ENCODE measurements around the gene ZSCAN20.

Gene ZSCAN20

DNA sequence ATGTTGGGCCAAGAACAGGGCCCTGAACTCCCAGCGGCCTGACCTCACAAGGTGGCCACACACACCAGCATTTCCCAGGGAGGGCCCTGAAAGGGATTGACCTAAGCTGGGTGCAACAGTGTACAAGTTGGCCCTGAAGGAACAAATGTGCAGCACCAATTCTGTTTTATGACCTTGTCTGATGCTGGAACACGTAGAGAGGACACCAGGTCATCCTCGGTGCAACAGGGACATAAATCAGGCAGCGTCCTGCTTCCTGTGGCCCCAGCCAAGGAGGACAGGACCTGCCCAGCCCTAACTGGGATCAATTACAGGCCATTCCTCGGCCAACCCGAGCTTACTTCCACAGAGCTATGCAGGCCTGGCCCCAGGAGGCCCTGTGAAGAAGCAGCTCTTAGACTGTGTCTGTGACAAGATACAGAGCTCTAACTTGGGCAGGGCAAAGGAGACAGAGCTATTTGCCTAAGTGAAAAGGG lies 28.7 kb upstream of the ZSCAN20 start:
- peak; percentile 22 for DNase-seq (ENCODE audit: low spot score)

DNA sequence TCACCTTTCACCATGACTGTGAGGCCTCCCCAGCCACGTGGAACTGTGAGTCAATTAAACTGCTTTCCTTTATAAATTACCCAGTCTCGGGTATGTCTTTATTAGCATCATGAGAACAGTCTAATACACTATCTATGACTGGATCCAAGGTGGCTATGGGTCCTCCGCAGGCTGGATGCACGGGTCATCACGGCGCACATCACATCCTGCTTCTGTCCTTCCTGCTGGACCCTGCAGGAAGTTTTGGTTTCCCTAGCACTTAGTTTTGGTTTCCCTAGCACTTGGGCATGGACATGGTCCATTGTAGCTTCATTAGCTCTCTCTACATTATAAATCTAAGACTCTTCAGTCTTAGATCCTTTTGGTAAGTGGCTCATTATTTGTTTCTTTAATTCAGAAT lies 27.3 kb upstream of the ZSCAN20 start:
- DNase-seq (ENCODE audit: low spot score): no peak

DNA sequence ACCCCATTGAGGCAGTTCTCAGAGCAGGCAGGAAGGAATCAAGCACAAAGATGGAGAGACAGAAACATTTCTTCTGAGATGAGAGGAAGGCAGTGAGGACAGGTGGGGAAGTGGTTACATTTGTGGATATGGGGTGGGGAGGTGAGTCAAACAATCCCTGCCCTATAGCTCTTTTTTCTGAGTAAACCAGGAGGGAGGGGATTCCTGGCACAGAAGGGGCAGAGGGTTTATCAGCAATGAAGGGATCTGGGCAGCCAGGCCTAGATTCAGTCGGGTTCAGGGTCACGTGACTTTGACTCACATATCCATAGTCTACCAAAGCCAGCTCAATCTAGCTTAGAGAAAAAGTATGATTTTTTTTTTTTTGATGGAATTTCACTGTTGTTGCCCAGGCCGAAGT lies 25.9 kb upstream of the ZSCAN20 start:
- DNase-seq (ENCODE audit: low spot score): no peak

DNA sequence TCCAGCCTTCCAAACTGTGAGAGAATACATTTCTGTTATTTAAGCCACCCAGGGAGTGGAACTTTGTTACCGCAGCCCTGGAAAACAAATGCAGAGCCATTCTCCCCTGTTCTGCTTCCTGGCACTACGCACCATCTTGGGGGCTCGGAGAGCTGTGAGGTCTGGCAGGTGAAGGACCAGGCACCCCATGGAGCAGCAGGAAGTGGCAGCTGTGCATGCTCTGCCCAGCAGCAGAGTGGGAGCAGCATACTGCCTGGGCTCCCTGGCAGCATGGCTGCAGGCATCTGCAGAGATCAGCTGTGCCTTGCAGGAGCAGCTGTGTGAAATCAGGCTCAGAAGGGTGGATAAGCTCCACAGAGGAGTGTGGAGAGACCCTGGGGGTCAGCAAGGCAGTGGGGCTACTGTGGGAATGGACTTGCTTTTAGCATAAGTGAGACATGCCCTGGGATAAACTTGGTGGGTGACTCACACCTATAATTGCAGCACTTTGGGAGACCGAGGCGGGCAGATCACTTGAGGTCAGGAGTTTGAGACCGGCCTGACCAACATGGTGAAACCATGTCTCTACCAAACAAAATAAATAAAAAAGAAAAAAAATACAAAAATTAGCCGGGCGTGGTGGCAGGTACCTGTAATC lies 17.7 kb upstream of the ZSCAN20 start:
- no peak for DNase-seq (ENCODE audit: low spot score)

DNA sequence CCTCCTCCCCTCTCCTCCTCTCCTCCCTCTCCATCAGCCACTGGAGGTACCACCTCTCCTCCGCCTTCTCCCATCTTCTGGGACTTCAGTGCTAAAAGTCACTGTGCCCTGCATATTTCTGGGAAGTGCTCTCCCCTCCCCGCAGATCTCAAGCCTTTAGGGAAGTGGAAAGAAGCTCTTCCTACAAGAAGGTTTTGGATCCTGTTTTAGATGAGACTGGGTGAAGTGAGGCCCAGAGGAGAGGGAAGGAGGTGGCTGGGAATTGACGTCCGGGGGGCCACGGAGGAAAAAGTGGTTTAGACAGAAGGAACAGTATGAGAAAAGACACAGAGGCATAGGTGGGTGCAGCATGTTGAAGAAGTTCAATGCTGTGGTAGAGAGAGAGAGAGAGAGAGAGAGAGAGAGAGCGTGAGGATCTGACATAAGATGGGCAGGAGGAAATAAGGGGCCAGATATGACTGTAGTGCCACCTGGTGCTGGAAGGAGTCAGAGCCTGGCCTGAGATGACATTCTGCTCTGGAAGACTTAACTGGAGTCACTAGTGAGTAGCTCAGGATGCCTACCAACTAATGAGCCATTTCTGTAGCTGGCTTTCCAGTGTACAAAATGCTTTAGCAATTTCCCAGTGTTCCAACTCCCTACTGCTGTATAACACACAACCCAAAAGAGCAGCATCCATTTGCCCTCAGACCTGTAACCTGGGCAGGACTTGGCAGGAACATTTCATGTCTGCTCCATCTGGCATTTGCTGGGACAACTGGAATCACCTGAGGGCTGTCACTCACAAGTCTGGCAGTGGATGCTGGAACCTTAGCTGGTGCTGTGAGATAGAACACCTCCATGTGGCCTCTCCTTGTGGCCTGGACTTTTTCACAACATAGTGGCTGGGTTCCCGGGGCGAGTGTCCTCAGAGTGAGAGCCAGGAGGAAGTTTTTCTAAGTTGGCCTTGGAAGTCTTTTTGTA lies 16.6 kb upstream of the ZSCAN20 start:
- DNase-seq (ENCODE audit: low spot score): peak; percentile 91

DNA sequence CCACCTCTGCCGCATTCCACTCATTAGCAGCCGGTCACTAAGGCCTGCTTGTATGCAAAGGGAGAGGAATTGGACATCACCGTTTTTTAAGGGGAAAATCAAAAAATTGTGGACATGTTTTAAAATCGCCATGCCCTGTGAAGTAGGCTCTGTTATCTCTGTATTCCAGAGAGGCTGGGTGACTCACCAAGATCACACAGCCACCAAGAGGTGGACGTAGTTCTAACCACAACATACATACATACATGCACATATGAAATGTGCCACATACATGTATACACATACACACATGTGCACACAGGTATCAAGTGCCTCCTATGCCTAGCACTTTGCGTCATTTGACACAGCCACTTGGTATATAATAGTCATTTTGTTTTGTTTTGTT lies 16.0 kb upstream of the ZSCAN20 start:
- no peak for DNase-seq (ENCODE audit: low spot score)

DNA sequence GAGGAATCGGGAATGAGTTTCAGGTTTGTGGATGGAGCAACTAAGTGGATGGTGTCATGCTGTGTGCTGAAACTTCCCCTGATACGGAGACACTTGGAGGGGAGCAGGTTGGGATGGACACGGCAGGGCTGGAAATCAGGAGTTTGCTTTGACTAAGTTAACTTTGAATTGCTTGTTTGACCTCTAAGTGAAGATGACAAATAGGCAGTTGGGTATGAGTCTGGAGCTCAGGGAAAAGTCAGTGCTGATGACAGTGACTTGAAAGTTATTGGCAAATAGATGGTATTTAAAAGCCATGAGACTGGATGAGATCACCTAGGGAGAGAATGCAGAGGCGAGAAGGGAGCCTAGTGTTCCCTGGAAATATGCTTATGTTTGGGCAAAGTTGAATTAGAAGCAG lies 12.8 kb upstream of the ZSCAN20 start:
- peak; percentile 55 for DNase-seq (ENCODE audit: low spot score)

DNA sequence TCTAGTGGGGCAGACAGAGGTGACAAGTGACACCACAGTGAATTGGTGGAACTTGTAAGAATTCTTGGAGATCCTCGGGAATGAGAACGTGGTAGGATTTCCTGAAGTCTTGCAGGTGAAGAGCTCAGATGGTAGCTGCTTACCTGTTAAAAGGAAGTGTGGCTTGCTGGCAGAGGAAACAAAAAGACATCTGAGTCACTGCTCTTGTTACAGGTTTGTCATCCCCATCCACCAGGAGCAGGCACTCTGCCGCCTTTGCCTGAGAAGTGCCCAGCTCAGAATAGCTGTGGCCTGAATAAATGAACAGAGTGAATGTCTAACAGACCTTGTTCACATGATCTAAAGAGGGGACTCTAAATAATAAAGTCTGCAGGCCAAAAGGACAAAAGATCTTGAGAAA lies 12.3 kb upstream of the ZSCAN20 start:
- no peak for DNase-seq (ENCODE audit: low spot score)

DNA sequence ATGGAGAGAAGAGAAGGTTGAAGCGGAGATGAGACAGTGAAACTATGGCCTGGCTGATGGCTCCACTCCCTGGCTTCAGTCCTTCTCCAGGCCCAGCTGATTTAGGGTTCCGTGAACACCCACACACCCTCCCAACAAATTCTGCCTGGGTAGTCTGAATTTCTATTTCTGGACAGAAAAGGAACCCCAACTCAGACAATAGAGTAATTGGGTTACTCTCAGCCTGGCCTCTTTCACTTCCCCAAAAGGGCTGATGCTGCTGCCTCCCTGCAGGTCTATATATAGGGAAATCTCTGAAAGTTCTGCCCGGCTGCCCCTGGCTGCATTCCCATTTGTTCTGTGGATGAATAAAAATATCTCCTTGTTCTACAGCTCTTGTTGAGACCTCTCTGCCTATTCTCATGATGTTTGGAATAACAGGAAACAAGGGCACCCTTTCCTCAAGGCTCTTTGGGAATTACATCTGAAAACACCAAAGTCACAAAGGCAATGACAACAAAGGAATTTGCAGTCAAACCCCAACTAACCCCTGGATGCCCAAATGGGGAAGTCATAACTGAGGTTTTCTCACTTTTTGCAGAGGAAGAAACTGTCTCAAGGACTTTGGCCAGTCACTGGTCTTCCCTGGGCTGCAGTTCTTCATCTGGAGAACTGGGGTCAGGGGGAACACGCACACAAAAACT lies 11.4 kb upstream of the ZSCAN20 start:
- DNase-seq (ENCODE audit: low spot score): no peak

DNA sequence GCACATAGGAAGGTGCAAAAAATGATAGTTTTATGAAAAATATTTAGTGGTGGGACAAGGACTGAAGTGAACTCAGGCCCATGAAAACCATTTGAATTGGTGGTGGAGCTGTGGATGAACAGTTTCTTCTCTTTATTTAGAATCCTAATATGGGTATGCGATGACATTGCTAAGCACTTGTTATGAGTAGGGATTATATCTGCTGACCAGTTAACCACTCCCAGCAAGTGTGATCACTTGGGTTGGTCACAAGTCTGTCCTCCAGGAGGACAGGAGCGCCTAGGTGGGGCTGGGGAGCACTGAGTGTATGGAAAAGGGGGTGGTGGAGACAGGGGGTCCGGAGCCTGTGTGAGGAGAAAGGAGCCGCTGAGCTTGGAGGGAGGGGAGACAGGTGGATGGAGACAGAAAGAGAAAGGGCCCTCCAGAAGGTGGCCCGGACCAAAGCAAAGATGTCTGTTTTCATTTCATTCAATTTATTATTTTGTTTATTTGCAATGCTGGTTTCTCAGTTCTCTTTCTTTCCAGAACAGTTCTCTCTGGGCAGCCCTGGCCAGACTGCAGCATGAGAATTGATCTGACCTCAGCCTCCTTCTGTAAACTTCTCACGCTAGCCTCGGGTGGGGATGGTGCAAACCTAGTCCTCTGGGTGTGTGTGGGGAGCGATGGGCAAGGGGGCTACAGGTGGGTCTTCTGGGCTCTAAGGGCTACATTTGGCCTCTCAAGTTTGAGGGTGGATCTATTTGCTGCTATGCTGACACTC lies 9.9 kb upstream of the ZSCAN20 start:
- DNase-seq (ENCODE audit: low spot score): no peak

DNA sequence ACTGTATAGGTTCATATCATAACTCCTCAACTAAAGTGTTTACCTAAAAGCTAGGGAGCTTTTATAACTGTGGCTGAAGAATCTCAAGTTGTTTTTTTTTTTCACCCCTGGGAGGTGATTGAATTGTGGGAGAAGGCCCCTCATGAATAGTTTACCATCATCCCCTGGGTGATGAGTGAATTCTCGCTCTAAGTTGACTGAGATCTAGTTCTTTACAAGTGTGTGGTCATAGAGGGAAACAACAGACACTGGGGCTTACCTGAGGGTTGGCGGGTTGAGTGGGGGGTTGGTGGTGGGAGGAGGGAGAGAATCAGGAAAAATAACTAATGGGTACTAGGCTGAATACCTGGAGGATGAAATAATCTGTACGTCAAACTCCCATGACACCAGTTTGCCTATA lies 7.9 kb upstream of the ZSCAN20 start:
- no peak for DNase-seq (ENCODE audit: low spot score)

DNA sequence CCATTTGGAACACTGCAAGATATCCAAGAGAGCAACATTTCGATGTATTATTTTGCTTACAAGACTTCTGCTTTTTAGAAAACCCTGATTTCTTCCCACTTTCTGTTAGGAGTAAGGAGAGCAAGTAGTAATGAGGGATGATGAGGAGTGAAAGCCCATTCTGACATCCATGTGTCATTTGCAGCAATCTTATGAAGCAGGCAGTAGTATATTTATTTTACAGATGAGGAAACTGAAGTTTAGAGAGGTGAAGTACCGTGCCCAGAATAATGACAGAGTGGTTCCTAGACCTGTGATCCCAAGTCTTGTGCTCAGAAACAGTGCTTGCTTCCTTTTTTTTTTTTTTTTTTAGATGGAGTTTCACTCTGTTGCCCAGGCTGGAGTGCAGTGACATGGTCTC lies 7.1 kb upstream of the ZSCAN20 start:
- DNase-seq (ENCODE audit: low spot score): no peak

DNA sequence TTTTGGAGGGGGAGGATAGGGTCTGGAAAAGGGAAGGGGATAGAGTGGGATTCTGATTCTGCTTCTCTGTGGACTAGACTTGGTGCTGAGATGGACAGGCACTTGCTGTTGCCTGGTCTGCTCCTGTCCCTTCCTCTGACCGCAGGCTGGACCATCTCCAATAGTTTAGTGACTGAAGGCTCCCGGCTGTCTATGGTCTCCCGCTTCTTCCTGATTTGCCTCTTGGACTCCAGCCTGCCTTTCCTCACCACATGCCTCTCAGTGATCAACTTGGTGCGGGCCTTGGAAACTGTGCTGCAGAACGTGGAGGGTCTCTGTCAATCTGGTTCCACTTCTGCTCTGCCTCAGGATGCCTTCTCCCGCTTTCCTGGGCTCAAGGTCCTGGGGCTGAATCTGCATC lies 6.3 kb upstream of the ZSCAN20 start:
- no peak for DNase-seq (ENCODE audit: low spot score)

DNA sequence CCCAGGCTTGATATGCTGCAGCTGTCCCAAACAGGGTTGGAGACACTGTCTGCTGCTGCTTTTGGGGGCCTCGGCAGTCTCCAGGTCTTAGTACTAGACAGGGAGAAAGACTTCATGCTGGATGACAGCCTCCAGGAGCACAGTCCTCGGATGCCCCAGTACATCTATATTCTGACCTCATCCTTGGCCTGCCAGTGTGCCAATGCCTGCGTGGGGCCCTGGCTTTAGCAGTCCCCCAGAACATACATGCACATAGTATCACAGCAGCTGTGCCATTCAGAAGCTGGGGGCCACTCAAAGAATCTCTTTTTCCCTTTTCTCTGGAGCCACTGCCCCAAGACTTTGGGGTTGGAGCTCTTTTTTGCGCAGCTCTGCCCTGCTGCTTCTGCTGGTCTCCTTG lies 4.4 kb upstream of the ZSCAN20 start:
- no peak for DNase-seq (ENCODE audit: low spot score)

DNA sequence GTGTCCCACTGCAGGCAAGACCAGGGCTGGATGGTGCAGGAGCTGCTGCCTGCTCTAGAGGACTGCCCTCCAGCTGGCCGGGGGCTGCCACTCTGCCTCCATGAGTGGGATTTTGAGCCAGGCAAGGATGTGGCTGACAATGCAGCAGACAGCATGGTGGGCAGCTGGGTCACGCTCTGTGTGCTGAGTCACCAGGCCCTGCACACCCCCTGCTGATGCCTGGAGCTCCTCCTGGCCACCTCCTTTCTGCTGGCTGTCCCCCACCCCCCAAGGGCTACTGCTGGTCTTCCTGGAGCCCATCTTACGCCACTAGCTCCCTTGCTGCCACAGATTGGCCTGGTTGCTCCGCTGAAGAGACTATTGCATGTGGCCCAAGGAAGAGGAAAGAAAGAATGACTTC lies 3.9 kb upstream of the ZSCAN20 start:
- DNase-seq (ENCODE audit: low spot score): no peak

DNA sequence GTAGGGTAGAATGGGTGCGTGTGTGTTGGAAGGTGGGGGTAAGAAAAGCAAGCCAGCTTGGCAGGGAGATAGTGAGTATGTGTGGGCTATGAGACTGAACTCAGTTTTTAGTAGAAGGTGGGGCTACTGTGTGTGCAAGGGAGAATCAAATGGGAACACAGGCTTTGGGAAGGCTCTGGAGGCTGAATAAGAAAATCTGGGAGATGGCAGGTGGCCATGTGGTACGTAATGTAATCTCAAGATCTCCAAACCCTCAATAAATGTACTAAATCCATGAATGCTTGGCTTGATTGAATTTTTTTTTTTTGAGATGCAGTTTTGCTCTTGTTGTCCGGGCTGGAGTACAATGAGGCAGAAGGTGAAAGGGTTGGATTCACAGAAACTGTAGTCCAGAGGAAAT lies 3.5 kb upstream of the ZSCAN20 start:
- DNase-seq (ENCODE audit: low spot score): no peak

DNA sequence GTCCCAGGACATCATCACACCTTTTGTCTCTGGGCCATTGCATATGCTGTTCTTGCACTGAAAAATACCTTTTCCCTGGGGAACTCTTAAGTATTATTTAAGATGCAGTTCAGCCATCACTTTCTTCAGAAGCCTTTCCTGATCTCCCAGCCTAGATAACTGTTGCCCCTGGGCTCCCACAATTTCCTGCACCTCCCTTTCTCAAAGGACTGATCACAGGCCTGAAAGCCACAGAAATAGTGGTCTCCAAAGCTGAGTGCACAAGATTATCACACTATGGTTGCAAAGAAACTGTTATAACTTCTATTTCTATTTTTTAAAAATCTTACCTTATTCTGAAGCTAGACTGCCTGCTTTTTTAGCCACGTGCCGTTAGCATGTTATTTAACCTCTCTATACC lies 2.8 kb upstream of the ZSCAN20 start:
- DNase-seq (ENCODE audit: low spot score): no peak

DNA sequence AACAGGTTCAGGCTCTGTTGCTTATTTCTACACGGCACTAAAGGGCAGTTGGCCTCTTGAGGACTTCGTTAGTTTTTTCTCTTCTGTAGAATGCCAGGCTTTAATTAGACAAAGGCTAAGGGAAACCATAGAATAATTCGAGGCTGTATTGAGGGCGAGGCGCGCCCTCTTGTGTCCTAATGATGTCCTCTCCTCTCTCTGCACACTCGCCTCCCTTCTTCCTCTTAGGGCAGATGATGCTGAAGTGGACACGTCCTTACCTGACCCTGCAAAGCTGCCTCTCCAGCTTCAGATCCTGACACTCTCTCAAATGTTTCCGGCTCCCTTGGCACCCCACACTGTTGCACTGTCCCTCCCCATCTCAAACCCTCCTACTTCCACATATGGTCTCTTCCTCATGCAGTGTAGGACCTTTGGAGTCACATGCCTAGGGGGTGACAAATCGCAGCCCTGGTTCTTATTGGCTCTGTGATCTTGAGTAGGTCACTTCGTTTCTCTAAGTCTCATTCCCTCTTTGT lies 1.9 kb upstream of the ZSCAN20 start:
- peak; percentile 89 for DNase-seq (ENCODE audit: low spot score)

DNA sequence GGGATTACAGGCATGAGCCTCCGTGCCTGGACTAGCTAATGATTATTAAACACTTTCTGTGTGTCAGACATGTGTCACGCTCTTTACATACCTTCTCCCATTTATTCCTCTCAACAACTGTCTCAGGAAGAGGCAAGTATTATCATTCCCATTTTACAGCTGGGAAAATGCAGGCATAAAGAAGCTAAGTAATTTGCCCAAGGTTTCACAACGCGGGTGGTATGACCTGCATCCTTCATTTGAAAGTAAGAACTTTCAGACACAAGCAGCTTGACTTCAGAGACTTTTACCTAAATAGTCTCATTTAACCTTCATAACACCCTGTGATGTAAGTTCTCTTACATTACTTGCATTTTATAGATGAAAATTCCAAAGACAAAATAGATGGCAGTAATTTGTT lies 1.0 kb upstream of the ZSCAN20 start:
- DNase-seq (ENCODE audit: low spot score): no peak

DNA sequence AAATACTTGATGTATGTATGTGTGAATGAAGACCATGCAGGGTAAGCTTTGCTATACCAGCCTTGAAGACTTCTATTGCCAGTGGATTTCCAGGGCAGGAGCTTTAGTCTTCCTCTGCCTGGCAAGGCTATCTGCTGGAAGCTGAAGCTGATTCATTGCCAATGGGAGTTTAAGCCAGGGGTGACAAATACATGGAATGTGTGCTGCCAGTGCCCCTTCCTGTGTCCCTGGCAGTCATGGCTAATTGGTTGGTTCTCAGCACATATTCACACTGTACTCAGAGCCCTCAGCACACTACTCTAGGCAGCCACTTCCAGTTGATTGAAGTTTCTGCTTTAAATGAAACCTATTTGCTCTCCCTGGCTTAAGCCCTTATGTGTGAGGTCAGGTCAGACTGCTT lies 1.5 kb downstream of the ZSCAN20 start:
- no peak for DNase-seq (ENCODE audit: low spot score)

DNA sequence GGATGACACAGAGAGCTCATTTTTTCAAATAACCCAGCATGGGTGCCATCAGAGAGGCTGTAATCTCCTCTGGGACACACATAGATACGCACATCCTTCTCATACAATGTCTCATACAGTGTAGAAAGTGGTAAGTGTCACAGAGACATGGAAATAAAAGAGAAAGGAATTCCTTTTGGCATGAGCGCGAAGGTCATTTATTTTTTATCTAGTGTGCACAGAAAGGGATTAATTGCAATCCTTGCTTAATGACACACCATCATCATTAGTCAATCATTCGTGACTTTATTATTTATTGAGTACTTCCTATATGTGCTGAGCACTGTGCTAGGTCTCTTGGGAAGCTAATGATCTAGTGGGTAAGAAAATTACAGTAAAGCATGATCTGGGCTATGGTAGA lies 5.0 kb downstream of the ZSCAN20 start:
- DNase-seq (ENCODE audit: low spot score): no peak

DNA sequence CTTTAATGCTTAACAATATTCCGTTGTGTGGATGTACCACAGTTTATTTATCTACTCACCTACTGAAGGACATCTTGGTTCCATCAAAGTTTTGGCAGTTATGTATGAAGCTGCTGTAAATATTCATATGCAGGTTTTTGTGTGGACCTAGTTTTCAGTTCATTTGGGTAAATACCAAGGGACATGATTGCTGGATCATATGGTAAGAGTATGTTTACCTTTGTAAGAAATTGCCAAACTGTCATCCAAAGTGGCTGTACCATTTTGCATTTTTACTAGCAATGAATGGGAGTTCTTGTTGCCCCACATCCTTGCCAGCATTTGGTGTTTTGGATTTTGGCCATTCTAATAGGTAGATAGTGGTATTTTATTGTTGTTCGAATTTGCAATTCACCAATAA lies 10.0 kb downstream of the ZSCAN20 start:
- DNase-seq (ENCODE audit: low spot score): no peak
